Measurements from ENCODE around the gene DUSP14. TPM values are rescaled to one million over a fixed set of nuclear protein-coding genes. Genes with fewer than 3 reads are reported as not detected.

DUSP14 gene
- total and polyA plus RNA-seq, 2 of the 13 experiments (the other 11 are each of a cell fraction or from before 2014, with no cell fraction given), result 33.5 to 39.8 TPM

- Histone ChIP-seq H3K27ac (ENCODE audit: extremely low read length, insufficient read depth, low read length) (no peak overlapping the region), H3K79me2 (ENCODE audit: insufficient read depth, low read length) (no peaks in the 10 kb centered on the region), H3K4me3 (replicated peaks in 1 of 3; ENCODE audit: insufficient read depth in 1 of 3, low read depth in 2 of 3, low read length in 3 of 3) (no peak overlapping the region), H3K4me2 (ENCODE audit: low read depth, low read length) (no peak overlapping the region), H2AFZ (ENCODE audit: low read length) (no peak overlapping the region), H3K4me1 (ENCODE audit: insufficient read depth, low read length) (no peaks in the 10 kb centered on the region), H3K9me3 (ENCODE audit: low read length) (no peaks in the 10 kb centered on the region), H3K27me3 (ENCODE audit: control insufficient read depth in 1 of 2, insufficient read depth in 2 of 2, low read length in 2 of 2) (no peaks in the 10 kb centered on the region), H4K20me1 (ENCODE audit: insufficient read depth, low read length) (no peaks in the 10 kb centered on the region), H3K36me3 (replicated peaks in 1 of 2; ENCODE audit: control insufficient read depth in 1 of 2, insufficient read depth in 2 of 2, low read length in 2 of 2) (peaks cover 6 to 40% of the 10 kb centered on the region in 2 experiments; a peak in 4 of 5 replicates), H3K9ac (ENCODE audit: insufficient read depth, low read depth, low read length) (no peak overlapping the region)
- ATAC-seq, result no peak
- BruUV-seq (replicated peaks), result no TSS peak
- FAIRE-seq, result no peak
- ChIA-PET CTCF (ENCODE audit: low intra/inter-chr PET ratio, low total read pairs) (no interaction called here), POLR2A (no interaction called here)
- intact Hi-C loops (cut with micrococcal nuclease; ENCODE audit: unreplicated experiment), result no loop called here
- in situ Hi-C loops (cut with HindIII; ENCODE audit: extremely low pct_ligation_motif_present, low pct_unique_long_range_greater_than_20kb), result no loop called here
- 99% methylated on average over 6 of the region's 6 CpGs for WGBS (ENCODE audit: low lambda C conversion rate)
- TF ChIP-seq TAF1 (CRISPR knock-in tag; IDR thresholded peaks at IDR 0.05), result no peak
- TF ChIP-seq SALL1 (CRISPR knock-in tag; IDR thresholded peaks at IDR 0.05), result no peak
- TF ChIP-seq THAP8 (CRISPR knock-in tag; IDR thresholded peaks at IDR 0.05; ENCODE audit: borderline replicate concordance), result no peak
- TF ChIP-seq ZNF597 (CRISPR knock-in tag; IDR thresholded peaks at IDR 0.05), result no peak
- no peak for TF ChIP-seq ISL2 (CRISPR knock-in tag; IDR thresholded peaks at IDR 0.05)
- TF ChIP-seq GATA4 (IDR thresholded peaks at IDR 0.05; ENCODE audit: borderline replicate concordance, low read depth), result no peak
- TF ChIP-seq ZNF350 (CRISPR knock-in tag; IDR thresholded peaks at IDR 0.05; ENCODE audit: borderline replicate concordance, low read depth), result no peak
- no peak for TF ChIP-seq ZNF780A (CRISPR knock-in tag; IDR thresholded peaks at IDR 0.05)
- no peak for TF ChIP-seq ZBTB44 (CRISPR knock-in tag; IDR thresholded peaks at IDR 0.05)
- TF ChIP-seq ZGPAT (CRISPR knock-in tag; IDR thresholded peaks at IDR 0.05), result no peak
- no peak for TF ChIP-seq IRF9 (CRISPR knock-in tag; IDR thresholded peaks at IDR 0.05; ENCODE audit: borderline replicate concordance)
- no peak for TF ChIP-seq MZF1 (CRISPR knock-in tag; IDR thresholded peaks at IDR 0.05; ENCODE audit: borderline replicate concordance)
- DNase-seq (ENCODE audit: low spot score), result no peak
These were observed 39.6 kb upstream of the DUSP14 start for GRCh38 chr17:37450112-37450511.

Measured in HepG2 (cell line).